Mesendoderm (in vitro differentiated cells): ENCODE results near the gene ZC3H10.

ENCODE experiments used
- DNase-seq: peaks from one replicate; pipeline ENCODE4 v3.0.0; 2013
- H2AK5ac ChIP-seq: 2 replicates; pipeline ENCODE4 v1.6.1; 2013; ENCODE audit warnings: low read length, inconsistent platforms
- H2BK120ac ChIP-seq: 2 replicates; pipeline ENCODE4 v1.6.1; 2013; ENCODE audit warnings: low read depth, mild to moderate bottlenecking, low read length, moderate library complexity, mixed read lengths
- H2BK15ac ChIP-seq: replicated peaks from 2 replicates; pipeline ENCODE4 v1.6.1; 2013; ENCODE audit warnings: low read depth, mild to moderate bottlenecking, moderate library complexity
- H2BK5ac ChIP-seq: 2 replicates; pipeline ENCODE4 v1.6.1; 2013; ENCODE audit warnings: low read length, inconsistent platforms
- H3K18ac ChIP-seq: 2 replicates; pipeline ENCODE4 v1.6.1; 2013; ENCODE audit warnings: mild to moderate bottlenecking, low read length, mixed read lengths
- H3K23ac ChIP-seq: one replicate; pipeline ENCODE4 v1.6.1; 2013; ENCODE audit warnings: low read length
- H3K27ac ChIP-seq: 2 replicates; pipeline ENCODE4 v1.5.1; 2013; ENCODE audit warnings: low read depth, mild to moderate bottlenecking, inconsistent platforms, low read length, moderate library complexity
- H3K27me3 ChIP-seq: 2 replicates; pipeline ENCODE4 v1.6.1; 2013; ENCODE audit warnings: low read length, control low read depth, mild to moderate bottlenecking, inconsistent platforms; ENCODE audit not compliant: insufficient read depth, poor library complexity
- H3K36me3 ChIP-seq: 2 replicates; pipeline ENCODE4 v1.6.1; 2013; ENCODE audit warnings: low read length, inconsistent platforms; ENCODE audit not compliant: control insufficient read depth, insufficient read depth
- H3K4ac ChIP-seq: one replicate; pipeline ENCODE4 v1.6.1; 2013; ENCODE audit warnings: low read depth, mild to moderate bottlenecking, low read length, moderate library complexity
- H3K4me1 ChIP-seq: 2 replicates; pipeline ENCODE4 v1.6.1; 2013; ENCODE audit warnings: low read depth, low read length, inconsistent platforms; ENCODE audit not compliant: control insufficient read depth
- H3K4me2 ChIP-seq: 2 replicates; pipeline ENCODE4 v1.6.1; 2013; ENCODE audit warnings: low read length
- H3K4me3 ChIP-seq: 2 replicates; pipeline ENCODE4 v1.5.1; 2013; ENCODE audit warnings: mild to moderate bottlenecking, low read length
- H3K56ac ChIP-seq: one replicate; pipeline ENCODE4 v1.6.1; 2013; ENCODE audit warnings: low read length
- H3K79me1 ChIP-seq: 2 replicates; pipeline ENCODE4 v1.6.1; 2013; ENCODE audit warnings: low read length, inconsistent platforms
- H3K79me2 ChIP-seq: 2 replicates; pipeline ENCODE4 v1.6.1; 2013; ENCODE audit warnings: mild to moderate bottlenecking, low read length; ENCODE audit not compliant: control insufficient read depth, insufficient read depth
- H3K9ac ChIP-seq: 2 replicates; pipeline ENCODE4 v1.6.1; 2013; ENCODE audit warnings: low read length, inconsistent platforms
- H4K5ac ChIP-seq: one replicate; pipeline ENCODE4 v1.6.1; 2013; ENCODE audit warnings: low read length
- H4K8ac ChIP-seq: one replicate; pipeline ENCODE4 v1.6.1; 2013; ENCODE audit warnings: low read depth, mild to moderate bottlenecking, control low read depth, low read length, moderate library complexity
- WGBS: extraction: QIAGEN DNeasy Blood & Tissue Kit; methylation state at CpG from one replicate; pipeline ENCODE4 v1.1.7; 2013; ENCODE audit warnings: low lambda C conversion rate, missing lambda C conversion rate; ENCODE audit not compliant: insufficient coverage; ENCODE audit errors: extremely low coverage; 5-methylcytosine and 5-hydroxymethylcytosine counted together

ZC3H10 gene

DNA sequence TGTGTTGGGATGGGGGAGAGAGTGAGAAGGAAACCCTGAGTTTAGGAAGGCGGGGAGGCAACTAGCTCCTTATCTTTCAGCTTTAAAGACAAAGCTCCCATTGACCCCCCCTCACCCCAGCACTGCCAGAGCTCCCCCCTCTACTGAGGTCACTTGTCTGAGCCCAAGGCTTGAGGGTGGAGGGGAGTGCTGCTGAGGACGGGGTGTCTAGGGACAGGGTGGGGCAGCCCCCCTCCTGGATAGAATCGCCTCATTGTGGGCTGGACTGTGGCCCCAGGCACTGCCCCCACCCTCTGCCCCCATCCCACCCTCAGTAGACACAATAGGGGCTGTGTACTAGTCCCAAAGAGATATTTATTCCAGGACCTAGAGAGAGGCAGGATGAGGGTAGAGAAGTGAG is 35.1 kb upstream of the ZC3H10 start:
- DNase-seq = no peak
- Histone ChIP-seq H3K79me2 (peaks cover 15% of the 10 kb centered on the region), H4K5ac (no peak overlapping the region), H2AK5ac (no peak overlapping the region), H3K27ac (no peak overlapping the region), H3K27me3 (no peaks in the 10 kb centered on the region), H2BK120ac (no peak overlapping the region), H3K23ac (no peak overlapping the region), H3K56ac (peak overlapping the region; percentile 2), H3K4ac (no peak overlapping the region), H3K4me1 (peaks cover 6% of the 10 kb centered on the region), H3K36me3 (no peaks in the 10 kb centered on the region), H3K9ac (no peak overlapping the region), H3K18ac (no peak overlapping the region), H3K4me3 (no peak overlapping the region), H4K8ac (no peak overlapping the region), H3K4me2 (no peak overlapping the region), H2BK5ac (no peak overlapping the region), H2BK15ac (no peak overlapping the region), H3K79me1 (peaks cover 5% of the 10 kb centered on the region)
- no CpG with 5 or more reads among the region's 3 CpGs for WGBS

DNA sequence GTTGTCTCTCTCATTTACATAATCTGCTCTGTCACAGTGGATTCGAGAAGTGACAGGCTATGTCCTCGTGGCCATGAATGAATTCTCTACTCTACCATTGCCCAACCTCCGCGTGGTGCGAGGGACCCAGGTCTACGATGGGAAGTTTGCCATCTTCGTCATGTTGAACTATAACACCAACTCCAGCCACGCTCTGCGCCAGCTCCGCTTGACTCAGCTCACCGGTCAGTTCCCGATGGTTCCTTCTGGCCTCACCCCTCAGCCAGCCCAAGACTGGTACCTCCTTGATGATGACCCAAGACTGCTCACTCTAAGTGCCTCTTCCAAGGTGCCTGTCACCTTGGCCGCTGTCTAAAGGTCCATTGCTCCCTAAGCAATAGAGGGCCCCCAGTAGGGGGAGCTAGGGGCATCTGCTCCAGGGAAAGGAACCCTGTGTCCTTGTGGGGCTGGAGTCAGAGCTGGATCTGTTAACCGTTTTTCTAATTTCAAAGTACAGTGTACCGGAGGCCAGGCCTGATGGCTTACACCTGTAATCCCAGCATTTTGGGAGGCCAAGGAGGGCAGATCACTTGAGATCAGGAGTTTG is 33.0 kb upstream of the ZC3H10 start:
- Histone ChIP-seq H3K27me3 (no peaks in the 10 kb centered on the region), H4K5ac (no peak overlapping the region), H3K4me3 (no peak overlapping the region), H3K4me2 (no peak overlapping the region), H2BK15ac (no peak overlapping the region), H3K9ac (no peak overlapping the region), H2AK5ac (no peak overlapping the region), H2BK120ac (no peak overlapping the region), H3K79me2 (peaks cover 15% of the 10 kb centered on the region), H3K18ac (no peak overlapping the region), H3K56ac (no peak overlapping the region), H3K4me1 (peaks cover 6% of the 10 kb centered on the region), H3K27ac (no peak overlapping the region), H2BK5ac (no peak overlapping the region), H3K4ac (no peak overlapping the region), H4K8ac (no peak overlapping the region), H3K79me1 (peaks cover 5% of the 10 kb centered on the region), H3K36me3 (no peaks in the 10 kb centered on the region), H3K23ac (no peak overlapping the region)
- no CpG with 5 or more reads among the region's 15 CpGs for WGBS
- peak; percentile 71 for DNase-seq

DNA sequence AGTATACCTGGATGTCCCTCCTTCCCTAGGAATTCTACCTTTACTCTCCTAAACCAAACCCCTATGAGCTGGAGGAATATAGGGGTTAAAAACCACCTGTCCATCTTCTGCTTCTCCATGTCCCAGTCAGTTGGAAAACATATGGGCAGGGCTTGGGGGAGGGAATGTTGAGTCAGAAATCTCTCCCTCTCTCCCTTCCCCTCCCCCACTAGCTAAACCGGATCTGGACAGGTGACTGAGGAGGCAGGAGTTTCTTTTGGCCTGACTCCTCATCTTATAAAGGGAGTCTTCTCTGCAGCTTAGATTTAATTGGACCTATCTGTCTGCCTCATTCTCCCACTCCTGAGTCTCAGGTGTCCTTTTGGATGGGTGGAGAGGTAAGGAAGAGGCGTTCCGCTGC is 32.0 kb upstream of the ZC3H10 start:
- Histone ChIP-seq H3K4ac (no peak overlapping the region), H3K4me3 (no peak overlapping the region), H3K36me3 (no peaks in the 10 kb centered on the region), H3K79me1 (peaks cover 5% of the 10 kb centered on the region), H2BK5ac (no peak overlapping the region), H3K4me1 (peaks cover 4% of the 10 kb centered on the region), H2AK5ac (no peak overlapping the region), H4K8ac (no peak overlapping the region), H3K23ac (no peak overlapping the region), H3K79me2 (peaks cover 14% of the 10 kb centered on the region), H3K56ac (no peak overlapping the region), H3K27me3 (no peaks in the 10 kb centered on the region), H3K27ac (no peak overlapping the region), H3K9ac (no peak overlapping the region), H3K4me2 (no peak overlapping the region), H4K5ac (no peak overlapping the region), H2BK15ac (no peak overlapping the region), H3K18ac (no peak overlapping the region), H2BK120ac (no peak overlapping the region)
- WGBS = no CpG with 5 or more reads among the region's 3 CpGs
- DNase-seq = peak; percentile 42

DNA sequence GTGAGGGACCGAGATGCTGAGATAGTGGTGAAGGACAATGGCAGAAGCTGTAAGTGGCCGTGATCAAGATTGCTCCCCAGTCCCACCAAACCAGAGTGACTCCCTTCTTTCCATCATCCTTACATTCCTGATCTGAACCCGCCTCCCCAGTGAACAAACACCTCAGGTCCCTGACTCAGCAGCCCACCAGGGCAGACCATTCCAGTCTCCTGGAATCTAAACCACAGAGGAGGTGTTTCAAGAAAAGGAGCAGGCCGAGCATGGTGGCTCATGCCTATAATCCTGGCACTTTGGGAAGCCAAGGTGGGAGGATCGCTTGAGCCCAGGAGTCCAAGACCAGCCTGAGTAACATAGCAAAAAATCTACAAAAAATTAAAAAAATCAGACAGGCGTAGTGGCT is 31.5 kb upstream of the ZC3H10 start:
- H2BK15ac ChIP-seq = no peak overlapping the region
- H3K27ac ChIP-seq = no peak overlapping the region
- H3K4me1 ChIP-seq = no peaks in the 10 kb centered on the region
- H3K27me3 ChIP-seq = no peaks in the 10 kb centered on the region
- H4K5ac ChIP-seq = no peak overlapping the region
- peaks cover 9% of the 10 kb centered on the region for H3K79me2 ChIP-seq
- H3K9ac ChIP-seq = no peak overlapping the region
- H3K56ac ChIP-seq = no peak overlapping the region
- H2BK5ac ChIP-seq = no peak overlapping the region
- no peak overlapping the region for H4K8ac ChIP-seq
- no CpG with 5 or more reads among the region's 6 CpGs for WGBS
- no peaks in the 10 kb centered on the region for H3K36me3 ChIP-seq
- H2BK120ac ChIP-seq = no peak overlapping the region
- no peak overlapping the region for H3K4ac ChIP-seq
- H2AK5ac ChIP-seq = no peak overlapping the region
- peaks cover 3% of the 10 kb centered on the region for H3K79me1 ChIP-seq
- peak; percentile 18 for DNase-seq
- H3K18ac ChIP-seq = no peak overlapping the region
- H3K23ac ChIP-seq = no peak overlapping the region
- H3K4me3 ChIP-seq = no peak overlapping the region
- no peak overlapping the region for H3K4me2 ChIP-seq

DNA sequence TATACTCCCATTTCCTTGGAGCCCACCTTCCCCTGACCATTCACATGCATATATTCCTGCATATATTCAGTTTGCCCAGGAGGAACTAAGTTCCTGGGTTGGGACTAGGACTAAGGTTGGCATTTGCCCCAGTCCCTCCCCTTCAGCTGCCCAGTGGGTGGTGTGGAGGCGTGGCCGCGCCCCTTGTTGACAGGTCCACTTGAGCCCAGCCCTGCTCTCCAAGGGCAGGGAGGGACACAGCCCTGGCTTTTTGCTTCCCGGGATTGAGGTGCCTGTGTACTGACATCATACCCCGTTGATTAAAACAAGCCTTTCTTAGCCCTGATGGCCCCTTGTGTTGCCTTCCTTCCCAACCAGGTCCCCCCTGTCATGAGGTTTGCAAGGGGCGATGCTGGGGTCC is 30.8 kb upstream of the ZC3H10 start:
- WGBS = no CpG with 5 or more reads among the region's 6 CpGs

DNA sequence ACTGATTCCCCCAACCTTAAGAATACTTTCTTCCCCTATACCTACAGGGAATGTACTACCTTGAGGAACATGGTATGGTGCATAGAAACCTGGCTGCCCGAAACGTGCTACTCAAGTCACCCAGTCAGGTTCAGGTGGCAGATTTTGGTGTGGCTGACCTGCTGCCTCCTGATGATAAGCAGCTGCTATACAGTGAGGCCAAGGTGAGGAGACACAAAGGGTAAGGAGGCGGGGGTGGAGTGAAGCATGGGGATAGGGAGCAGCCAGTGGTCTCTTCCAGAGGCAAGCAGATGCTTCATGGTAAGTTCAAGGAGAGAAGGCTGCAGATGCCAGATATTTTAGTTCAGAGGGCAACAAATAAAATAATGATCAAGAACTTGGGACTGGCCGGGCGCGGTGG is 20.3 kb upstream of the ZC3H10 start:
- Histone ChIP-seq H3K79me1 (no peaks in the 10 kb centered on the region), H2AK5ac (no peak overlapping the region), H3K23ac (no peak overlapping the region), H3K36me3 (peaks cover 2% of the 10 kb centered on the region), H3K4me2 (no peak overlapping the region), H3K4me1 (no peaks in the 10 kb centered on the region), H2BK120ac (no peak overlapping the region), H2BK5ac (no peak overlapping the region), H3K27me3 (no peaks in the 10 kb centered on the region), H3K27ac (no peak overlapping the region), H3K56ac (no peak overlapping the region), H4K5ac (no peak overlapping the region), H3K4me3 (no peak overlapping the region), H3K4ac (no peak overlapping the region), H3K9ac (no peak overlapping the region), H3K18ac (no peak overlapping the region), H4K8ac (no peak overlapping the region), H3K79me2 (no peaks in the 10 kb centered on the region), H2BK15ac (no peak overlapping the region)
- WGBS = no CpG with 5 or more reads among the region's 6 CpGs
- no peak for DNase-seq

More for the DNA sequence above, 30.8 kb upstream of the ZC3H10 start:
- DNase-seq = no peak
- no peak overlapping the region for H3K4me2 ChIP-seq
- H4K8ac ChIP-seq = no peak overlapping the region
- H2BK5ac ChIP-seq = no peak overlapping the region
- H3K23ac ChIP-seq = no peak overlapping the region
- H4K5ac ChIP-seq = no peak overlapping the region
- H2BK15ac ChIP-seq = no peak overlapping the region
- H3K4me1 ChIP-seq = no peaks in the 10 kb centered on the region
- no peak overlapping the region for H3K9ac ChIP-seq
- no peak overlapping the region for H3K4ac ChIP-seq
- H3K27ac ChIP-seq = no peak overlapping the region
- no peak overlapping the region for H2BK120ac ChIP-seq
- no peak overlapping the region for H3K18ac ChIP-seq
- no peak overlapping the region for H3K4me3 ChIP-seq
- H3K79me2 ChIP-seq = peaks cover 4% of the 10 kb centered on the region
- H2AK5ac ChIP-seq = no peak overlapping the region
- no peaks in the 10 kb centered on the region for H3K36me3 ChIP-seq
- H3K79me1 ChIP-seq = peaks cover 3% of the 10 kb centered on the region
- H3K56ac ChIP-seq = no peak overlapping the region
- H3K27me3 ChIP-seq = no peaks in the 10 kb centered on the region
